ENCODE results near the gene GGN.
"Not testable (repeated sequence)": the region's sequence is repeated elsewhere in the genome, so short reads cannot be mapped to it uniquely, and the experiment has no call there.

GGN gene

GRCh38 chr19:38360839-38361631 lies 26.8 kb downstream of the GGN start:
- DNase-seq: no peak

- DNase-seq: no peak
Observed at GRCh38 chr19:38360351-38360750, 27.5 kb downstream of the GGN start.

GRCh38 chr19:38359242-38360021 lies 28.4 kb downstream of the GGN start:
- DNase-seq: no peak

GRCh38 chr19:38358071-38358470 lies 29.8 kb downstream of the GGN start:
- DNase-seq: no peak

GRCh38 chr19:38355728-38356725 lies 31.8 kb downstream of the GGN start:
- no peak for DNase-seq

- DNase-seq: no peak
Observed at GRCh38 chr19:38352611-38353010, 35.2 kb downstream of the GGN start.

GRCh38 chr19:38351865-38352395 lies 35.9 kb downstream of the GGN start:
- no peak for DNase-seq

GRCh38 chr19:38350883-38351282 lies 37.0 kb downstream of the GGN start:
- no peak for DNase-seq

- no peak for DNase-seq
Observed at GRCh38 chr19:38346837-38347236, 41.0 kb downstream of the GGN start.

GRCh38 chr19:38340927-38341326 lies 46.9 kb downstream of the GGN start:
- DNase-seq: no peak

GRCh38 chr19:38339011-38339410 lies 48.8 kb downstream of the GGN start:
- not testable (repeated sequence) for DNase-seq

GRCh38 chr19:38337360-38337653 lies 50.5 kb downstream of the GGN start:
- DNase-seq: no peak

GRCh38 chr19:38336638-38337359 lies 51.0 kb downstream of the GGN start:
- peak; percentile 99 for DNase-seq

GRCh38 chr19:38335949-38336637 lies 51.7 kb downstream of the GGN start:
- peak; percentile 99 for DNase-seq
